SK-N-SH (cell line): Measurements from ENCODE around the gene CCR5. TPM values are rescaled to one million over a fixed set of nuclear protein-coding genes. Genes with fewer than 3 reads are reported as not detected.

ENCODE experiments used
- CTCF ChIA-PET: fragments of 300-600, 350-600 bp; formaldehyde crosslinking; extraction: SDS; loops from one replicate; lab custom pipeline; 2021; lab: Yijun Ruan, JAX
- POLR2A ChIA-PET: fragments of 350-600 bp; sonication (Branson Sonifier 250); formaldehyde crosslinking; extraction: SDS; loops from one replicate; lab custom pipeline; 2020; ENCODE audit warnings: antibody characterized with exemption, inconsistent platforms; lab: Yijun Ruan, JAX
- DNase-seq: peaks from one replicate; pipeline ENCODE4 v3.0.0; 2012
- H2AFZ ChIP-seq: fragments of 200-600 bp; sonication (generic); 2 replicates; pipeline ENCODE4 v1.8.1; 2016; ENCODE audit warnings: antibody characterized with exemption, mild to moderate bottlenecking, low read depth
- H3F3A ChIP-seq: fragments of 200-600 bp; sonication (generic); replicated peaks from 2 replicates; pipeline ENCODE3; 2016; ENCODE audit warnings: antibody characterized with exemption, mild to moderate bottlenecking; ENCODE audit not compliant: insufficient read depth
- H3K27ac ChIP-seq, 2 experiments: fragments of 200-500 bp in 1 of 2; fragments of 200-600 bp in 1 of 2; sonication (Bioruptor generic) in 1 of 2; sonication (generic), shearing (Covaris generic) in 1 of 2; 2 replicates each; pipeline versions ENCODE4 v1.5.1 to v1.6.1; 2014 to 2016; ENCODE audit warnings: low read depth in 2 of 2, inconsistent platforms in 1 of 2, low read length in 1 of 2, mild to moderate bottlenecking in 1 of 2, mixed read lengths in 1 of 2
- H3K27me3 ChIP-seq: fragments of 200-600 bp; sonication (generic), shearing (Covaris generic); 2 replicates; pipeline ENCODE4 v1.6.1; 2016; ENCODE audit warnings: mixed run types; ENCODE audit not compliant: insufficient read depth
- H3K36me3 ChIP-seq, 2 experiments: fragments of 200-500 bp in 1 of 2; fragments of 200-600 bp in 1 of 2; sonication (Bioruptor generic) in 1 of 2; sonication (generic) in 1 of 2; replicated peaks in 1 of 2; 2 replicates each; pipeline versions ENCODE3 to v1.5.1; 2014 to 2016; ENCODE audit warnings: low read length in 1 of 2, mild to moderate bottlenecking in 1 of 2; ENCODE audit not compliant: insufficient read depth in 2 of 2, control insufficient read depth in 1 of 2
- H3K4me1 ChIP-seq, 2 experiments: fragments of 200-500 bp in 1 of 2; fragments of 200-600 bp in 1 of 2; sonication (Bioruptor generic) in 1 of 2; sonication (generic), shearing (Covaris generic) in 1 of 2; 2 replicates each; pipeline versions ENCODE4 v1.5.1 to v1.6.1; 2014 to 2016; ENCODE audit warnings: low read depth in 1 of 2, low read length in 1 of 2, mixed run types in 1 of 2; ENCODE audit not compliant: insufficient read depth in 2 of 2, control insufficient read depth in 1 of 2
- H3K4me2 ChIP-seq: fragments of 200-600 bp; sonication (generic), shearing (Covaris generic); 2 replicates; pipeline ENCODE4 v1.6.1; 2017; ENCODE audit warnings: mixed run types
- H3K4me3 ChIP-seq, 2 experiments: fragments of 200-500 bp in 1 of 2; fragments of 200-600 bp in 1 of 2; sonication (Bioruptor generic) in 1 of 2; sonication (generic), shearing (Covaris generic) in 1 of 2; 2 replicates each; pipeline versions ENCODE4 v1.5.1 to v1.8.1; 2014 to 2016; ENCODE audit warnings: low read depth in 2 of 2, inconsistent platforms in 1 of 2, low read length in 1 of 2, mild to moderate bottlenecking in 1 of 2, mixed read lengths in 1 of 2, moderate library complexity in 1 of 2
- H3K79me2 ChIP-seq: fragments of 200-600 bp; sonication (generic); 2 replicates; pipeline ENCODE4 v1.8.1; 2017; ENCODE audit warnings: mild to moderate bottlenecking; ENCODE audit not compliant: insufficient read depth
- H3K9ac ChIP-seq: fragments of 200-600 bp; sonication (generic); 2 replicates; pipeline ENCODE4 v1.6.1; 2017; ENCODE audit warnings: mixed run types
- H3K9me2 ChIP-seq: fragments of 200-600 bp; sonication (generic); 2 replicates; pipeline ENCODE4 v1.6.1; 2017; ENCODE audit warnings: mixed run types
- H3K9me3 ChIP-seq: fragments of 200-600 bp; sonication (generic); 2 replicates; pipeline ENCODE4 v1.6.1; 2017; ENCODE audit warnings: mixed run types, mild to moderate bottlenecking, moderate library complexity
- H4K20me1 ChIP-seq: fragments of 200-600 bp; sonication (generic); 2 replicates; pipeline ENCODE4 v1.6.1; 2017; ENCODE audit warnings: mild to moderate bottlenecking, mixed run types; ENCODE audit not compliant: insufficient read depth
- ELF1 ChIP-seq: IDR thresholded peaks from 2 replicates; pipeline ENCODE4 v1.4.0; 2012
- EP300 ChIP-seq, 2 experiments: IDR thresholded peaks; 2 replicates each; pipeline versions ENCODE4 v1.4.0 to v1.6.1; 2012; ENCODE audit warnings: borderline replicate concordance in 1 of 2, low read depth in 1 of 2, low read length in 1 of 2
- FOXM1 ChIP-seq: IDR thresholded peaks from 2 replicates; pipeline ENCODE4 v1.4.0; 2012; ENCODE audit warnings: low read depth, mild to moderate bottlenecking
- GATA2 ChIP-seq: sonication (generic); formaldehyde crosslinking; IDR thresholded peaks from 2 replicates; pipeline ENCODE4 v1.5.0; 2020; ENCODE audit warnings: mild to moderate bottlenecking, missing genetic modification reagents
- IRF3 ChIP-seq: fragments of 150-350 bp; IDR thresholded peaks from 2 replicates; pipeline ENCODE4 v1.6.1; 2016; ENCODE audit warnings: mild to moderate bottlenecking, low read depth, low read length
- RCOR1 ChIP-seq: fragments of 150-350 bp; IDR thresholded peaks from 2 replicates; pipeline ENCODE4 v1.6.1; 2017; ENCODE audit warnings: antibody characterized with exemption, low read length
- SIN3A ChIP-seq: IDR thresholded peaks from 2 replicates; pipeline ENCODE4 v1.6.1; 2012; ENCODE audit warnings: low read depth, mild to moderate bottlenecking, low read length, moderate library complexity, borderline replicate concordance
- TAF1 ChIP-seq: IDR thresholded peaks from 2 replicates; pipeline ENCODE4 v1.6.1; 2012; ENCODE audit warnings: low read depth, mild to moderate bottlenecking, low read length, moderate library complexity, borderline replicate concordance
- USF2 ChIP-seq: fragments of 150-350 bp; IDR thresholded peaks from 2 replicates; pipeline ENCODE4 v1.6.1; 2017; ENCODE audit warnings: antibody characterized with exemption, low read length, low read depth, borderline replicate concordance
- WGBS: methylation state at CpG from one replicate; pipeline ENCODE4 v1.1.6; 2017; ENCODE audit warnings: low lambda C conversion rate; 5-methylcytosine and 5-hydroxymethylcytosine counted together
- polyA plus RNA-seq, 3 experiments: library from polyadenylated mRNA; depleted of rRNA; stranded (reverse); fragments of >200 nt; gene quantifications; 2 replicates each; pipeline ENCODE4 v1.2.3, GENCODE V29; 2012
- TF ChIP-seq, protein P1 (sequence below): IDR thresholded peaks from 2 replicates; pipeline ENCODE4; 2012

CCR5 gene
- polyA plus RNA-seq, 1 of the 3 experiments (the other 2 are of a cell fraction), result not detected

DNA sequence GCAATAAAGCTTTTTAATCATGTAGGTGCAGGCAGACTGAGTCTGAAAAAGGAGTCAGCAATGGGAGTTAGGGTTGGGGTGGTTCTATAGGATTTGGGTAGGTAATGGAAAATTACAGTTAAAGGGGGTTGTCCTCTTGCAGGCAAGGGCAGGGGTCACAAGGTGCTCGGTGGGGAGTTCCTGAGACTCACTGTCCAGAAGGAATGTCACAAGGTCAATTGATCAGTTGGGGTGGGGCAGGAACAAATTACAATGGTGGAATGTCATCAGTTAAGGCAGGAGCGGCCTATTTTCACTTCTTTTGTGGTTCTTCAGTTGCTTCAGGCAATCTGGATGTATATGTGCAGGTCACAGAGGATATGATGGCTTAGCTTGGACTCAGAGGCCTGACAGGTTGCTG, 22.3 kb downstream of the CCR5 start (continued):
- TF ChIP-seq IRF3, result no peak
- TF ChIP-seq FOXM1, result no peak
- TF ChIP-seq, protein P1, sequence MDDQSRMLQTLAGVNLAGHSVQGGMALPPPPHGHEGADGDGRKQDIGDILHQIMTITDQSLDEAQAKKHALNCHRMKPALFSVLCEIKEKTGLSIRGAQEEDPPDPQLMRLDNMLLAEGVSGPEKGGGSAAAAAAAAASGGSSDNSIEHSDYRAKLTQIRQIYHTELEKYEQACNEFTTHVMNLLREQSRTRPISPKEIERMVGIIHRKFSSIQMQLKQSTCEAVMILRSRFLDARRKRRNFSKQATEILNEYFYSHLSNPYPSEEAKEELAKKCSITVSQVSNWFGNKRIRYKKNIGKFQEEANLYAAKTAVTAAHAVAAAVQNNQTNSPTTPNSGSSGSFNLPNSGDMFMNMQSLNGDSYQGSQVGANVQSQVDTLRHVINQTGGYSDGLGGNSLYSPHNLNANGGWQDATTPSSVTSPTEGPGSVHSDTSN, result no peak
- TF ChIP-seq SIN3A, result no peak

DNA sequence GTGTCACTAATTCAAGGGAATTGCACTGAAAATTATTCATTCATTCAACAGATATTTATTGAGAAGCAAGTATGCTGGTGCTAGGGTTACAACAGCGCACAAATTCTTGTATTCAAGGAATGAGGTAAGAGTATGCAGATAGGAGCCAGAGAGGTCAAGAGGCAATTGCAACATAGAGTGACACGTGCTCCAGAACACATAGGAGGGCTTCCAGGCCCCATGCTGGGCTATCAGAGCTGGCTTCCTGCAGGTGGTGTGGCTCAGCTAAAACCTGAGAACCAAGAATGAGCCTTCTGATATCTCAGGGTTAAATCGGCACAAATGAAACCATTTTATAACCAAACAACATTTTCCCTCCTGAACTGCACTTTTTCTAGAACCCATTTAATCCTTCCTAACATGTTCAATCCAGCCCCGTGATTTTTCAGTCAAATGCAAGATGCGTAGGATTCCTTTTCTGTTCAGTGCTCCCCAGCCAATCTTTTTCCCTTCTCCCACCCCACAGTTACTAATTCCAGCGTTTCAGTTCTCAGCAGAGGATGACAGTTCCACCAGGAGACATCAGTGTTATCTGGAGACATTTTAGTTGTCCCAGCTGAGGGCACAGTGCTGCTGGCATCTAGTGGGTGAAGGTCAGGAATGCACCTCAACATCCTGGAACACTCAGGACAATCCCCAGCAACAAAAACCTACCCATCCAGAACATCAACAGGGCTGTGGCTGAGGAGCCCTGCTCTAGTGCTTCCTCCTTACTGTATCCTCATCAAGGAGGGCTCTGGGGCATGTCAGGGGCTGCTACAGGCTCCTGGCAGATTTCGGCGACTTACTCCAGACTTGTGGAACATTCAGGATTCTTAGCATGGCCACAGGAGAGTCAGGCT, 23.0 kb downstream of the CCR5 start:
- H3F3A ChIP-seq, result no peaks in the 10 kb centered on the region
- no peaks in the 10 kb centered on the region for H4K20me1 ChIP-seq
- no peaks in the 10 kb centered on the region for H3K4me1 ChIP-seq
- H3K4me2 ChIP-seq, result no peak overlapping the region
- H3K79me2 ChIP-seq, result no peaks in the 10 kb centered on the region
- H3K36me3 ChIP-seq, result no peaks in the 10 kb centered on the region
- no peak for TF ChIP-seq GATA2 (CRISPR knock-in tag)
- no peak for TF ChIP-seq ELF1
- no peak for TF ChIP-seq RCOR1
- no peak for TF ChIP-seq TAF1
- TF ChIP-seq EP300 (IDR thresholded peaks at IDR 0.05; ENCODE audit: borderline replicate concordance in 1 of 2, low read depth in 1 of 2, low read length in 1 of 2), result no peak
- no peak for TF ChIP-seq USF2
- DNase-seq, result no peak
- CTCF ChIA-PET, result interaction anchor here (1.0 kb wide), 1 partner anchor 9 kb away, joined by 3 read pairs; no protein-coding TSS in a partner anchor
- no peaks in the 10 kb centered on the region for H3K9me2 ChIP-seq
- peaks cover 48% of the 10 kb centered on the region; the same call in 1 of the 2 replicates for H3K27me3 ChIP-seq
- no peak overlapping the region for H2AFZ ChIP-seq
- no peak overlapping the region for H3K9ac ChIP-seq
- POLR2A ChIA-PET, result no interaction called here
- no peak overlapping the region for H3K27ac ChIP-seq
- no peak overlapping the region for H3K4me3 ChIP-seq
- WGBS, result 24% methylated on average over 8 of the region's 8 CpGs
- H3K9me3 ChIP-seq, result no peaks in the 10 kb centered on the region

GRCh38 chr3:46395210-46395661, 24.5 kb downstream of the CCR5 start:
- Histone ChIP-seq H3K79me2 (no peaks in the 10 kb centered on the region), H2AFZ (no peak overlapping the region), H3K4me3 (no peak overlapping the region), H3K9ac (no peak overlapping the region), H3K27me3 (peaks cover 35% of the 10 kb centered on the region; the same call in 1 of the 2 replicates), H3F3A (no peaks in the 10 kb centered on the region), H3K9me2 (no peaks in the 10 kb centered on the region), H3K9me3 (no peaks in the 10 kb centered on the region), H4K20me1 (no peaks in the 10 kb centered on the region), H3K36me3 (no peaks in the 10 kb centered on the region), H3K27ac (no peak overlapping the region), H3K4me2 (no peak overlapping the region), H3K4me1 (no peaks in the 10 kb centered on the region)
- TF ChIP-seq TAF1, result no peak
- WGBS, result 9% methylated on average over 6 of the region's 6 CpGs
- ChIA-PET CTCF (no interaction called here), POLR2A (no interaction called here)
- DNase-seq, result no peak
